Measurements from ENCODE around the gene KPNA6. TPM values are rescaled to one million over a fixed set of nuclear protein-coding genes. Genes with fewer than 3 reads are reported as not detected.

Gene KPNA6
- total RNA-seq, 1 experiment from 2014 or later = 79.9 TPM

DNA sequence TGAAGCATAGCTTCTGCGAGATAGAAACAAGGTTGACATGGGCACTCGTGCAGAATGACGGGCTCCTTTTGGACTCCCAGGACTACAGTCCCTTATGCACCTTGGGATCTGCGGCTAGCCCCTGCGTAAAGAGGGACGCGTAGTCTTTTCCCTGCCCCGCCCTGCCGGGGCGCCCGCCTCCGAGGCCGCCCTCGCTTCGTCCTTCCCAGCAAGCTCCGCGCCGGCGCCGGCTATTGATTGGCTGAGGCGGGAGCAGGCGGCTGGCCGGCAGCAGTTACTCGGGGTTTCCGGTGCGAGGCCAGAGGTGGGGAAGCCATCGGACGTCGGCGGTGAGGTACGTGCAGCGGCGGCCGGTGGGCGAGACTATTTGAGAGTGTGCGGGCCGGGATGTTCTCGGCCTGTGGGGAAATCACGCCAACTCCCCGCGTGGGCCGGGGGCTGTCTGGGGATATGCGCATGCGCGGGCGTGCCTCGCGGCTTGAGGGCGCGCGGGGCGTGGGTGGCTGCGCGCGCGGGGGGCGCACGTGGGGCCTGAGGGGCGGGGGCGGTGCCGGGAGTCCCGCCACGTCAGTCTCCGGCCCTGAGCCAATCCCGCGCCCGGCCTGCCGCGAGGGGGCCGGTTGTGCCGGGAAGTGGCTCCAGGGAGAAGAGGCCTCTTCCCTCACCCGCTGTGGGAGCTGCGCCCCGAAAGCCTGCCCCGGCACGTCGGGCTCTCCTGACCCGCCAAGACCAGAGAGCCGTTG, 71.8 kb downstream of the KPNA6 start, which contains the start of gene TXLNA:
Gene TXLNA, plus strand, starts transcription at position 233 of the 743 bp plus-strand sequence. CDS start 671 bp downstream, outside the sequence.
- Histone ChIP-seq H3K27ac (ENCODE audit: low read depth, low read length) (peak within 1 kb of the TSS; percentile 69), H3K4me2 (ENCODE audit: low read length) (peak within 1 kb of the TSS; percentile 95), H3K9me3 (ENCODE audit: control insufficient read depth in 1 of 2, insufficient read depth in 1 of 2, low read depth in 1 of 2, low read length in 2 of 2) (no peaks in the 10 kb centered on the region), H3K9me2 (ENCODE audit: insufficient read depth) (no peaks in the 10 kb centered on the region), H3K4me3 (replicated peaks in 1 of 2; ENCODE audit: low read depth in 1 of 2, low read length in 2 of 2) (peak within 1 kb of the TSS; percentile 85 to 86), H3K4me1 (ENCODE audit: control insufficient read depth in 1 of 2, insufficient read depth in 2 of 2, low read length in 2 of 2) (peaks cover 15 to 32% of the 10 kb centered on the region in 2 experiments), H2AFZ (ENCODE audit: low read depth, low read length, poor library complexity, severe bottlenecking) (peak within 1 kb of the TSS; percentile 72), H3K79me2 (ENCODE audit: insufficient read depth, low read length) (peaks cover 45% of the 10 kb centered on the region), H3K9ac (ENCODE audit: low read length) (peak within 1 kb of the TSS; percentile 95), H3K27me3 (ENCODE audit: insufficient read depth, low read length) (no peaks in the 10 kb centered on the region), H3K36me3 (ENCODE audit: control insufficient read depth in 1 of 2, insufficient read depth in 2 of 2, low read length in 2 of 2) (peaks cover 19 to 32% of the 10 kb centered on the region in 2 experiments), H4K20me1 (ENCODE audit: insufficient read depth) (peaks cover 6% of the 10 kb centered on the region; the same call in 1 of the 2 replicates)
- intact Hi-C loops (cut with micrococcal nuclease) = loop anchor here (5.0 kb wide), 1 partner anchor 67 kb away; no protein-coding TSS in a partner anchor
- TF ChIP-seq SIN3A (IDR thresholded peaks at IDR 0.05; ENCODE audit: low read depth) (peak; percentile 88), SP1 (IDR thresholded peaks at IDR 0.05; ENCODE audit: low read depth) (peak; percentile 82), RAD21 (IDR thresholded peaks at IDR 0.05; ENCODE audit: low read depth) (0 out of 2 replicates have a peak, but pooled peaks have one; percentile 18), YY1 (IDR thresholded peaks at IDR 0.05; ENCODE audit: extremely low read depth, insufficient replicate concordance, low read depth, low read length) (no peak), EGR1 (IDR thresholded peaks at IDR 0.05; ENCODE audit: low read depth) (peak; percentile 95), MAX (IDR thresholded peaks at IDR 0.05) (peak; percentile 96), CBX3 (IDR thresholded peaks at IDR 0.05; ENCODE audit: low read depth) (0 out of 2 replicates have a peak, but pooled peaks have one; percentile 18), POLR2AphosphoS5 (IDR thresholded peaks at IDR 0.05; ENCODE audit: low read depth, low read length) (peak; percentile 79), FOSL1 (IDR thresholded peaks at IDR 0.05; ENCODE audit: low read depth) (no peak), ZFX (IDR thresholded peaks at IDR 0.05) (peak; percentile 55; the same call in 1 of the 2 replicates), ELF1 (IDR thresholded peaks at IDR 0.05; ENCODE audit: borderline replicate concordance, low read depth) (no peak), TCF7L2 (IDR thresholded peaks at IDR 0.05; ENCODE audit: borderline replicate concordance, extremely low read depth, insufficient read depth, insufficient read length) (peak; percentile 9), POLR2A (IDR thresholded peaks at IDR 0.05; ENCODE audit: borderline replicate concordance, extremely low read depth, insufficient read depth, insufficient read length) (peak; percentile 83)
- TF ChIP-seq, protein P1, sequence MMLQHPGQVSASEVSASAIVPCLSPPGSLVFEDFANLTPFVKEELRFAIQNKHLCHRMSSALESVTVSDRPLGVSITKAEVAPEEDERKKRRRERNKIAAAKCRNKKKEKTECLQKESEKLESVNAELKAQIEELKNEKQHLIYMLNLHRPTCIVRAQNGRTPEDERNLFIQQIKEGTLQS (IDR thresholded peaks at IDR 0.05) = no peak
- POLR2A ChIA-PET = interaction anchor here (1.0 to 1.5 kb wide), 5 partner anchors 25 to 156 kb away, joined by 3 to 7 read pairs (median 4); partner anchors contain the start of genes MARCKSL1 and TMEM39B
- peak; percentile 83 for DNase-seq (ENCODE audit: low read depth, low spot score)
- CTCF ChIA-PET = no interaction called here
- no TSS peak for BruUV-seq (replicated peaks)
- RAD21 ChIA-PET (ENCODE audit: low non-redundant PET in 1 of 2, low total read pairs in 2 of 2, uncharacterized antibody in 2 of 2, unreplicated experiment in 2 of 2) = interaction anchor here in 1 of 2 experiments (0.6 kb wide), 1 partner anchor 64 kb away, joined by 6 read pairs; no protein-coding TSS in a partner anchor
- ATAC-seq = peak; percentile 92
